Stimulated activated CD8-positive, alpha-beta memory T cell treated with anti-CD3 and anti-CD28 coated beads, Interleukin-12 subunit alpha, Interleukin-12 subunit beta, amount 100 ng/mL, for 24 hours (primary cell): Measurements from ENCODE around the gene FOXK1.

ENCODE experiments used
- DNase-seq: peaks from one replicate; pipeline ENCODE4 v3.0.0-alpha.2; 2020; ENCODE audit errors: extremely low read depth

The FOXK1 gene

DNA sequence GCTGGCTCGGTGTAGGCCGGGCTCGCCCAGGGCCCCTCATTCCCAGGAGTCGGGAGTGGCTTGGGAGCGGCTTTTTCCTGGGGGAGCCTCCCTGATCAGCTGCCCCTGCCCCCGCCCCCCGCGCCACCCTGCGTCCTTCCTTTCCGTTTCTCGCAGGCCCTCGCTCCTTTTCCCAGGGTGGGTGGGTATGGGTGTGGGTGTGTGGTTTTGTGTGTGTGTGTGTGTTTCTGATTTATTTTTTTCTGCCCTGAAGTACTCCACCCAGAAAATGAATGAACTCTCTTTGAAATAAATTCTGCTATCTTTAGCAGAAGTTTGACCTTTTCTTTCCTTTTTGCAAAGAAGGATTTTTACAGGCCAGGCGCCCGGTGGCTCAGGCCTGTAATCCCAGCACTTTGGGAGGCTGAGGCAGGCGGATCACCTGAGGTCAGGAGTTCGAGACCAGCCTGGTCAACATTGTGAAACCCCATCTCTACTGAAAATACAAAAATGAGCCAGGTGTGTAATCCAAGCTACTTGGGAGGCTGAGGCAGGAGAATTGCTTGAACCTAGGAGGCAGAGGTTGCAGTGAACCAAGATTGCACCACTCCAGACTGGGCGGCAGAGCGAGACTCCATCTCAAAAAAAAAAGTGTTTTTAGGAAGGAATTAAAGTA lies 63.3 kb downstream of the FOXK1 start:
- DNase-seq = no peak

DNA sequence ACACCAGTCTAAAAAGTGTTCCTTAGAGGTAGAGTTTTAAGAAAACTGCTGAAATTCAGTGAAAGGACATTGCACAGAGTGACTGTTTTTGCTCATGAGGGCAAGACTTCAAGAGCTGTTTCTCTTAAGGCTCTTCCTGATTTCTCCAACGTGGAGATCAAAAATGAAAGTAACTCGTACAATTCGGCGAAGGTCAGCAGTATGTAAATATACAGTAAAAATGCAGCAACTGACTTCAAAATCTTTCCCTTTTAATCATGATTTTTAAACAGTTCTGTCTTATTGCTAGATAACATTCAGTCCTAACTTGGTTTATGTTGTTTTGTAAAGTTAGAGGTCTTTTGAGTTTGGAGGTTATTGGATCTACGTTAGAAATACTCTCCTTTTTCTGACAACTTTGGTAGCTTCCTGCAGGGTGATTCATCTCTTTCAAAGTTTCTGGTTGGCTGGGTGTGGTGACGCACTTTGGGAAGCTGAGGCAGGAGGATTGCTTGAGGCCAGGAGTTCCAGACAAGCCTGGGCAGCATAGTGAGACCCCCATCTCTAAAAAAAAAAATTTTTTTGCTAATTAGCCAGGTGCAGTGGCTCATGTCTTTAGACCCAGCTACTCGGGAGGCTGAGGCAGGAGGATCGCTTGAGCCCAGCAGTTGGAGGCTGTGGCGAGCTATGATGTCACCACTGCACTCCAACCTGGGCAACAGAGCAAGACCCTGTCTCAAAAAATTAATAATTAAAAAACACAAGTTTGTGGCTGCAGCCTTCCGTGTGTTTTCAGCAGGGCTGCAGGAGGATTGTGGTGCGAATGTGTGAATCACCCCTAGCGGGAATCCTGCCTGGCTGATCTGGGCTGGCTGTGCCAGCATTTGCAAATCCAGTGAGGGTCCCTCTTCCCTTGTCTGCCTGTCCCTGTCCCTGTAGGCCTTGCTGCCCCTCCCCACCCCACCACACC lies 64.2 kb downstream of the FOXK1 start:
- no peak for DNase-seq

DNA sequence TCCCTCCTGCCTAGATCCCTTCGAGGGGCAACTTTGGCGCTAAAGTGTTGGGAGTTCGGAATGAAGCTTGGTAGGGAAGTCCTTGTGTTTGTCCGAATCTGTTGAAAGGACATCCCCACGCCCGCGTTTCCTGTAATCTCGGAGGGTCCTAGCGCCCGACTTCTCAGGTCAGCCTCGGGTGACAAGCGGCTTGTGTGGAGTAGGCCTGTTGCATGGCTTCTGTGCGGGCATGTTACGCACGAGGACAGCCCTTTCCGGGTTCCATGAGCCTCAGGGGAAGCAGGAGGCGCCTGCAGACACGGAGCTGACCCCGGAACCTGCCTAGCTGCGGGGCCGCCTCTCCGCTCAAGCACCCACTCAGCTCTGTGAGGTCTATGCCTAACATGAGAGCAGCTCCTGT lies 64.9 kb downstream of the FOXK1 start:
- DNase-seq = no peak

DNA sequence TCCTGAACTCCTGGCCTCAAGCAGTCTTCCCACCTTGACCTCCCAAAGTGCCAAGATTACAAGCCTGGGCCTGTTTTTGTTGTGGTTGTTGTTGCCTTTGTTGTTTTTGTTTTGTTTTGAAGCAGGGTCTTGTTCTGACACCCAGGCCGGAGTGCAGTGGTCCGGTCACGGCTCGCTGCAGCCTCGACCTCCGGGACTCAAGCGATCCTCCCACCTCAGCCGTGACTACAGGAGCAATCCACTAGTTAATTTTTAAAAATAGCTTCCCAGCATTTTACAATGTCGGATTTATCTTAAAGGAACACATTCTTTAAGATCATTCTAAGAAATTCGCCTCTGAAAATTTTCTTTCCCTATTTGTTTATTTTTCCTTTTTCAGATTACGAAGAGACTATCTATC lies 65.7 kb downstream of the FOXK1 start:
- no peak for DNase-seq

DNA sequence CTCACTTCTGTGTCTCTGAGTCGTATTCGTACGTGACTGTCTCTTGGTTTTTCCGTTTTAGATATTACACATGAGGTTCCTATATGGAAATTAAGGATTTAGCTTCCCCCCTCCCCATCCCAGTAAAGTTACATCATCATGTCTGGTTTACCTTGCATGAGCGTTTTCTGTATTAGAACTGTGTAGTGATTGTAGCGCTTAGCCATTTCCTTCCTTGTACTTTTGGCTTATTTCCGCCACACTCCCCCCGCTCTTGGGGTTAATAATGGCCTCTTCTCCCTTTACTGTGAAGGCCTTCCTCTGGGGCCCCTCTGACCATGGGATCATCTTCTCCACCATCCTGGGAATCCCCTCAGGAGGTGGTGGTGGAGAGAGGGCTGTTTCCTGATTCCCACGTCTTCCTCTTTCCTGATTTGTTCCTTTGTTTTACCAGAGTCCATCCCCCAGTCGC lies 66.2 kb downstream of the FOXK1 start:
- no peak for DNase-seq

DNA sequence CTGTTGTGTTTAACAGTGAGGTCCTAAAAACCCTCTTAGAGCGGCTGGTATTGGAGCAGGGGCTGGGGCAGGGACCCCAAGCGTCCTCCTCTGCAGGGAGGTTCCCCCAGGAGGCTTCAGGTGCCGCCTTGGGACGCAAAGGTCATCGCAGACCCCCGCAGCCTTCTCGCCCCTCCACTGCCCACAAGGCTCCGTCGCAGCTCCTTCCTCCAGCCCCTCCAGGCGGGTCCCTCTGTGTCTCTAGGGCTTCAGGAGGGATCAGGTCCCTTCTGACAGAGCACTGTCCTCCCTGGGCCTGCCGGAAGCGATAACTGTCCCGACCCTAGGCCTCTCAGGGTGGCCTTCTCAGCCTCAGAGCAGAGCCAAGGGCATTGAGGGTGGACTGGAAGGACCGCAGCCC lies 67.3 kb downstream of the FOXK1 start:
- DNase-seq = no peak

DNA sequence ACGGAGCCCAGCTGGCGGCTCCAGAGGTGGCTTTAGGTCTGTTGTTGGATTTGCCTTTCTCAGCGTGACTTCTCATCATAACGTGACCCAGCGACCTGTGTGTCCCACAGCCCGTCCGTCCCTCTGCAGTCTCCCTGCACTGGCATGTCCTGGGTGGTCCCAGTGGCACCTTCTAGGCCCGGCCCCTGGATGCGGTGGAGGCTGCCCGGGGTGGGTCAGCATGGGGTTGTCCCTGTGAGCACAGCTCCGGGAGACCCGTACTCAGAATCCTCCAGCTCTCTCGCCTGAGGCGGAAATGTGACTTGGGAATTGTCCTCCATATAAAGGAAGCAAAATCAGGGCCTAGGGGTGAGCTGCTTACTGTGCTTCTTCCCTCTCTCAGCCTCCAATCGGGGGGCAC lies 67.7 kb downstream of the FOXK1 start:
- DNase-seq = no peak

DNA sequence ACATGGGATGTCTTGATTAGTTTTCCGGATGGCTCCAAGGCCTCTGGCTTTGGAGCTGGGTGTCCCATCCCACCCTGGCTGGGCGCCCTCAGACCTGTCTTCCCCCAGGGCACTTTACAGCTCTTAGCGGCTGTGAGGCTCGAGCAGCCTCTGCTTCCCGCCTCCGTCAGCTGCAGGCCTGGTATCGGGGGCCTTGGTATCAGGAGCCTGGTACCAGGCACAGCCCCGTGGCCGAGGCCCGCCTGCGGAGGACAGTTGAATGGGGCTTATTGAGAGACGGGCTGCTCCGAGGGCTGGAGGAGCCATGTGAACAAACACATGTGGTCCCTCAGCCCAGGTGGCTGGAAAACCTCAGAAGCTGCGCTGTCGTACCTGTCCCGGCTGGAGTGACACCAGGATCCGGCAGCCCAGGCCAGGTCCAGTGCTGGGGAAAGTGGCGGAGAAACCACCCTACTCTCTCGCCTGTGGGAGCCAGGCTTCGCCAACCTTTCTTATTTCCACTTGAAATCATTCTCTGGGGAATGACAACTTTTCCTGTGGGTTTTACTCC lies 69.4 kb downstream of the FOXK1 start:
- no peak for DNase-seq

DNA sequence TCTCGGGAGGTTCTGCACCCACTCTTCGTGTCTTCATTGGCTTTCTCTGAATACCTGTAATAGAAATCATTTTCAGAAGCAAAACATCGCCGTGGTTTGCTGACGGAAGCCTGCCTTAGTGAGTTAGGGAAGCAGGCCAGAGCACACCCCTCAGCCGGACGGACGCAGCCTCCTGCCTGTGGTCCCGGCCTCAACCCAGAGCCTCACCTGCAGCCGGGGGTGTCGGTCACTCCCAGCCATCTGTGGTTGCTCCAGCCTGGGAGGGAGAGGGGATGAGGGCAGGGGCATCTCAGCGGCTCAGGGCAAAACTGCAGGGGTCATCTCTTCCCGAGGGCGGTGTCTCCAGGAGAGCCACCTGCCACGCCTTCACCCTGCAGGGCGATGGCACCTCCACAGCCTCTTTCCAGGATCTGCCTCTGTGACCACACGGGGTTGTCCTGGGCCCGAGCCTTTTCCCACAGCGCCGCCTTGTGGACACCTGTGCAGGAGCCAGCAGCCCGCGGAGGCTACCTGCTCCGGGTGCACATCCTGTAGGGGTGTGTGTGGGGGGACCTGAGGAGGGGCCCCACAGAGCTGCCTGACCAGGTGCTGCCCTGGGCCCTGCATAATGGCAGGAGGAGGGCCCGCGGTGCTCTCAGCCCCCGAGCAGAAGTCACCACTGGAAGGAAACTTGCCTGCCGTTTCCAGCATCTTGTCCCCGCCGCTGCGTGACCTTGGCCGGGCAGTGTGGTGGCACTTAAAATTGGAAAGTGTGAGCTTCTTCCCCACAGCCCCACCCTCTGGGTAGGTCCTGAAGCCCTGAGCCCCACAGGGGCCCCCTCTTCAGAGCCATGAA lies 71.7 kb downstream of the FOXK1 start:
- DNase-seq = peak; percentile 46

DNA sequence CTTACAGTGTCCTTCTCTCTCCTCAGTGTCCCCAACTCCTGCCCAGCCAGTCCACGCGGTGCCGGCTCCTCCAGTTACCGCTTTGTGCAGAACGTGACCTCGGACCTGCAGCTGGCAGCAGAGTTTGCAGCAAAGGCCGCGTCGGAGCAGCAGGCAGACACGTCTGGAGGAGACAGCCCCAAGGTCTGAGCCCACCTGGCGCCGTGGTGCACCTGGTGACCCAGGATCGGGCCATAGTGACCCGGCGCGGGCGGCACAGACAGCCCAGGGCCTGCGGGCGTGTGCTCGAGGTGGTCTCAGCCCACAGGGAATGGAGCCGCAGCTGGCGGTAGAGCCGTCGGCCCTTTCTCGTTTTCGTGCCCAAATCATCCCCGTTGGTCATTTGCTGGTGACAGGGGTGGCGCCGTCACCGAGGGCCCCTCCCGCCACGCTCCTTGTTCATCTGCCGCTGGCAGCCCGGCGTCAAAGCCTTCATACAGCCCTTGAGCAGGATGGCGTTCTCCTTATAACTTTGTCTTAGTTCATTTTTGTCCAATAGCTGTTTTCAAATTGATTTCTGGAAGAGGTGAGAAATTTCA lies 72.4 kb downstream of the FOXK1 start:
- no peak for DNase-seq

DNA sequence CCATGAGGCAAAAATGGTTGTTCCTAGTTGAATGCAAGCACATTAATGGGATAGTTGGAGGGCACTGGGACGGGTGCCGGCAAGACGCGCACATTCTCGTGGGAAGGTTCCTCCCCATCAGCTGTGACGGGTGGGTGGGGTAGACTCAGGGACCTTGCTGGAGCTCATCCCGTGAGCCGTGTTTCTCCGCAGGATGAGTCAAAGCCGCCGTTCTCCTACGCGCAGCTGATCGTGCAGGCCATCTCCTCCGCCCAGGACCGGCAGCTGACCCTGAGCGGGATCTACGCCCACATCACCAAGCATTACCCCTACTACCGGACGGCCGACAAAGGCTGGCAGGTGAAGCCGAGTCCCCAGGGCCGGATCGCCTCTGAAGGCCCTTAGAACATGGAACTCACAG lies 73.0 kb downstream of the FOXK1 start:
- DNase-seq = no peak

DNA sequence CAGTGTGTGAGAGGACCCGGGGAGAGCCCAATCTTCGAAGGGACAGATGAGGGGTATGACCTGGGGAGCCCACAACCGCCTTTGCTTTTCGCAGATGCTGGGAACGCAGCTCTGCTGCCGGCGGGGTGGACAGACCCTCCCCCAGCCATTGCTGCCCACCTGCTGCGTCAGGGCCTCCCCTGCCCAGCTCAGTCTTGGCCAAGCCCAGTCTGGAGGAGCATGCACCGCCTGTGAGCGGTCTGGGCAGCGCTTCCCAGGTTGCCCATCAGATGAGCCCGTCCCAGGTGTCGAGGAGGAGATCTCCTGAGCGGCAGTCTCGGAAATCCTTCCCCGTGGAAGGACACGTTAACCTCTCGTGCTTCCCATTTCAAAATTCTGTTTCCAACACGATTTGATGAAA lies 76.0 kb downstream of the FOXK1 start:
- no peak for DNase-seq

DNA sequence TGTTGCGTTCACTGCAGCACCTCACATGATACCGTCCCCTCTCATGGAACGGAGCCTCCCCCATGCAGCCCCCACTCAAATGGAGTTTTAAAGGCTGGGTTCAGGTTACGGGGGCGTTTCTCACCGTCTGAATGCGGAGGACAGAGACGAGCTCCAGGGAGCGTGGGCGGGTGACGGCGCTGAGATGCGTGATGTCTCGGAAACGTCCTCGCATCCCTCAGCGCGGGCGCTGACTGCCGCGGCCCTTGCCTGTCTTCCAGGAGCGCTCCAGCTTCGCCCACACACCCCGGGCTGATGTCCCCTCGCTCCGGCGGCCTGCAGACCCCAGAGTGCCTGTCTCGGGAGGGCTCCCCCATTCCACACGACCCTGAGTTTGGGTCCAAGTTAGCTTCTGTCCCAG lies 76.7 kb downstream of the FOXK1 start:
- DNase-seq = no peak

DNA sequence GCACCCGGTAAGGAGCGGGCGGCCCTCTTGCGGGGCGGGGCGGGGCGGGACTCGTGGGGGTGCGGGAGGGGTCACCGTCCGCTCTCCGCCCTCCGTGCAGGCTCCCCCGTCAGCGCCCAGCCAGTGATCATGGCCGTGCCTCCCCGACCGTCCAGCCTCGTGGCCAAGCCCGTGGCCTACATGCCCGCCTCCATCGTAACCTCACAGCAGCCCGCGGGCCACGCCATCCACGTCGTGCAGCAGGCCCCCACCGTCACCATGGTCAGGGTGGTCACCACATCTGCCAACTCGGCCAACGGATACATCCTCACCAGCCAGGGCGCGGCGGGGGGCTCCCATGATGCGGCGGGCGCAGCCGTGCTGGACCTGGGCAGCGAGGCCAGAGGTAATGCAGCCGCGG lies 77.1 kb downstream of the FOXK1 start:
- no peak for DNase-seq

DNA sequence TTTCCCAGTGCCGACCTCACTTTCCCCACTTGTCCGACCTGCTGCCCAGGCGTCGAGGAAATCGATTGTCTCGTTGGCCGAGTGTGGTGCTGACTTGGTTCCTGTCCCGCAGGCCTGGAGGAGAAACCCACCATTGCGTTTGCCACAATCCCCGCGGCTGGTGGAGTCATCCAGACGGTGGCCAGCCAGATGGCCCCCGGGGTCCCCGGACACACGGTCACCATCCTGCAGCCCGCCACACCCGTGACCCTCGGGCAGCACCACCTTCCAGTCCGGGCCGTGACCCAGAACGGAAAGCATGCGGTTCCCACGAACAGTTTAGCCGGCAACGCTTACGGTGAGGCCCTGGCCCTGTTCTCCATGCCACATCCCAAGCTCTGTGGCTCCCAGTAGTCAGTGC lies 78.9 kb downstream of the FOXK1 start:
- DNase-seq = no peak

DNA sequence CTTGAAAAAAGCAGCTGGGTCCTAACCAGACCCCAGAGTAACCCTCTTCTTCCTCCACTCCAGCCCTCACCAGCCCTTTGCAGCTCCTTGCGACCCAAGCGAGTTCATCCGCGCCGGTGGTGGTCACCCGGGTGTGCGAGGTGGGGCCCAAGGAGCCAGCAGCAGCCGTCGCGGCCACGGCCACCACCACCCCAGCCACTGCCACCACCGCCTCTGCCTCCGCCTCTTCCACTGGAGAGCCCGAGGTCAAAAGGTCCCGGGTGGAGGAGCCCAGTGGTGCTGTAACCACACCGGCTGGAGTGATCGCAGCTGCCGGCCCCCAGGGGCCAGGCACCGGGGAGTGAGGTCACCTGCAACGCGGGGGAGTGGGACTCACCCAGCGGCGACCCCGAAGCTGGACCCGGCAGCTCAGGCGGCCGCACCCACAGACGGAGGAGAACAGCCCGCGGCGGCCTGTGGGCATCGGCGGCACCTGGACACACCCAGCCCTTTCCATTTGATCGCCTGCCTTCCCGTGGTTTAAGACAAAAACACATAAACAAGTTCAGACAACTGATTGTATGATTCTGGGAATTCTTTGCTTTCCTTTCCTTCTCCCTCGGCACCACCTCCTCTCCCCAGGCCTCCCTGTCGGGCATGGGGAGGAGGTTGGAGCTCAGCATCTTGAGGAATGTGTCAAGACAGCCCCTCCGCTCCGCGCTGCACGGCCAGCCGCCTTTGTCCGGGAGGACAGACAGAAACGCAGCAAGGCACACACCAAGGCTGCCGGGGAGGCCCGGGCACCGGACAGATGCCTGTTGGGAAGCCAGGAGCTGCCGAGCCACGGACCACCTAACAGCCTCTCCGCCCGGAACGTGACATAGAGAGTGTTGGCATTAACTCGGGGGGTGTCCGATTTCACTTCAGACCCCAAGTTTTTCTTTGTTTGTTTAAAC lies 80.3 kb downstream of the FOXK1 start:
- no peak for DNase-seq

DNA sequence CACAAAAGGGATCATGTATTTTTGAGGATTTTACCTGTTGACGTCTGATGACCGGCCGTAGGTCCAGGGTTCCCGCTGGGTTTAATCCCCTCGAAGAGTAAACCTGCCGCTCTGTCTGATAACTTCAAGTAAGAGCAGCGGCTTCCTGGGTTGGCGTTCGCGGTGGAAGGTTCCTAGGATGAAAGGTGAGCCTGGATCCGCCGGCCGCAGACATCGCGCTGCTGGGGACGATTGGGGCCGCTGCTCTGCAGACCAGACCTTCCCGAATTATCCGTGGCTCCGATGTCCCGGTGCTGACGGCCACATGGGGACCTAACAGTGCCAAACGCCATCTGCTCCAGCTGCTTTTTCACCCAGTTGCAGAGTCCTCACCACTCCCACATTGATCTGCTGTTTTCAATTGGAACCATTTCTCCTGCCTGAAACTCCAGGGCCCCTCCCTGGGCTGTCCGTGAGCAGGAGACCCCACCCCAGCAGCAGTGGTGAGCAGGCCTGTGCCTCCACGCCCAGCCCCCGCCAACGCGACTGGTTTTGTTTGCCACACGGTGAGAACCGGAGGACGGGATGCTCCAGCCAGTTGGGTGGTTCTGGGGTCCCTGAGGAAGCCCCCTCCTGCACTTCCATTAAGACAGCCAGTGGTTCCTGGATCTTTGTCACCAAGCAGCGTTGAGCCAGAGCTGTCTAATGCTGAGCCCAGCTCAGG lies 81.1 kb downstream of the FOXK1 start:
- DNase-seq = no peak

DNA sequence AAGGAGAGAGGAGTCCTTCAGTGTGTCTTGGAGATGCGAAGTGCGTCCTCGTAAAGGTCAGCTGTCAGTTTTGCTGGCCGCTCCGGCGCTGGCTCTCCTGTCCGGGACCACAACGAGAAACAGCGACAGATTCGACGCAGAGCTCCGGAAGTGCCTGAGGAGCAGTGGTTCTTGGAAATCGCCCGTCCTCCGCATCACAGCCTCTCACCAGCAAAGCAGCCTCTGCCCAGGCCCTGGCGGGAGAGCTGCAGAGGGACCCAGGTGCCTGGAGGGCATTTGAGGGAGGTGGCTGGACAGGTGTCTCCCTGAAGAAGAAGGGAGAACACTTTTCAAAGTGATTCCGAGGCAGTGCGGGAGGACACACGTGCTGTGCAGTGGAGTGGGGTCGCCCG lies 81.7 kb downstream of the FOXK1 start:
- no peak for DNase-seq

DNA sequence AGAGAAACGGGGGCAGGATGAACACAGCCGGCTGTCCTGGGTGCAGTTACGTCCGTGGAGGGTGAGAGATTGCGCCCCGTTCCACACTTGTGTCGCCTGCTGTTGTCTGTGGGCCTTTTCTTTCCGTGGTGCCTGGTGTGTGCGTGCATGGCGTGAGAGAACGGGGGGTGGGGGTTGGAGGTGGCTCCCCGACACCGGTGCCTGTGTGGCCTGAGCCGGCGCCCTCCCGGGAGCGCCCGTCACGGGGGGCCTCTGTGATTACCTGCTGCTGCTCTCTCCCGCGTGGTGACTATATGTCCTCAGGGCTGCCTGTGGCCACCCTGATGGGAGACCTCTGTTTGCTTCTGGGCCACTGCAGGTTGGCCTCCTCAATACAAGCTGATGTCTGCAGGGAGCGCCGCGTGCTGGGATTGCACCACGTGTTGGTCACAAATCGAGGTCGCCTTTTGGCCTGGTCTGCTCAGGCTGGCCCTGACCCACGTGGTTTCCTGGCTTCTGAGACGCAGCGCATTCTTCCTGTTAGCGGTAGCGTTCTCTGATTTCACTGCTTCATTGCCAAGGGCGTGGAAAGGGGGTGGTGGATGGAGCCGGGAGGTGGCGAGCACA lies 82.4 kb downstream of the FOXK1 start:
- DNase-seq = no peak
